H1 (cell line): Measurements from ENCODE around the gene DPYD. TPM values are rescaled to one million over a fixed set of nuclear protein-coding genes. Genes with fewer than 3 reads are reported as not detected.

Experiments
- CHD1 ChIP-seq: IDR thresholded peaks from 2 replicates; pipeline ENCODE4 v1.6.1; 2012; ENCODE audit warnings: low read depth, low read length, improper control_type of control experiment
- E2F6 ChIP-seq: IDR thresholded peaks from 2 replicates; pipeline ENCODE4 v1.6.1; 2012; ENCODE audit warnings: inconsistent platforms
- KDM5A ChIP-seq: fragments of 200-600 bp; IDR thresholded peaks from 2 replicates; pipeline ENCODE4 v1.7.1; 2012; ENCODE audit warnings: mild to moderate bottlenecking, low read length, inconsistent platforms, mixed read lengths
- MAFK ChIP-seq: IDR thresholded peaks from 2 replicates; pipeline ENCODE4 v1.6.1; 2012; ENCODE audit warnings: low read depth, mild to moderate bottlenecking, improper control_type of control experiment, low read length
- SRF ChIP-seq: IDR thresholded peaks from 2 replicates; pipeline ENCODE4 v1.6.1; 2011; ENCODE audit warnings: mild to moderate bottlenecking, low read depth, low read length, moderate library complexity
- polyA plus RNA-seq, 7 experiments: library from polyadenylated mRNA; depleted of rRNA in 3 of 7; stranded (reverse) in 5 of 7; unstranded in 2 of 7; fragments of >200 nt in 5 of 7; fragments of 200-250 nt in 2 of 7; gene quantifications; 1 replicate in 5 of 7; 2 replicates in 1 of 7; 4 replicates in 1 of 7; pipeline versions ENCODE4 v1.2.1 to v1.2.3, GENCODE V29; 2011 to 2013; ENCODE audit warnings: missing spikeins in 2 of 7, mixed read lengths in 2 of 7
- total RNA-seq: library from RNA; stranded (reverse); fragmentation: NEBNext Ultra II Directional; extraction: Animal tissue kit (Norgen Biotek cat#: 25700); gene quantifications from 2 replicates; pipeline ENCODE4 v1.2.1, GENCODE V29; 2021

Gene DPYD
- total and polyA plus RNA-seq, 2 of the 8 experiments (the other 6 are each of a cell fraction or from before 2014, with no cell fraction given): 0.29 to 0.73 TPM

DNA sequence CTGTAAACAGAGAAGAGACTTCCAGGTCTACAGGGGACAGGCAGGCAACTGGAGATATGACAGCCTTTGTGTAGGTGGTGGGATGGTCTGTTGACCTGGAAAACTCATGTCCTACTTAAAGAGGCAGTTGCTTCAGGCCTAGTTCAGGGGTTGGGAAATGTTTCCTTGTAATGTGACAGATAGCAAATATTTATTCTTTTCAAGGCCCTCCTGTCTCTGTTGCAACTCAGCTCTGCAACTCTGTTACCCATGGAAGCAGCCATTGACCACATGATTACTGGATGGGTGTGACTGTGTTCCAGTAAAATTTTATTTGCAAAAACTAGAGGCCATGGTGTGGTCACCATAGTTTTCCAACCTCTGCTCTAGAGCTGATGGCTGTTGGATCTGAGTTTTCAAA is 857.3 kb downstream of the DPYD start (continued):
- TF ChIP-seq CHD1: no peak
- no peak for TF ChIP-seq E2F6
- TF ChIP-seq KDM5A: no peak
- no peak for TF ChIP-seq SRF
- no peak for TF ChIP-seq MAFK
